Neural progenitor cell (in vitro differentiated cells): ENCODE results near the gene SNTA1.

Experiments used
- CTCF ChIP-seq: fragments of 200-600 bp; sonication (generic); IDR thresholded peaks from 2 replicates; pipeline ENCODE4 v1.5.1; 2017; ENCODE audit warnings: antibody characterized with exemption, mild to moderate bottlenecking
- EZH2 ChIP-seq: fragments of 200-600 bp; sonication (generic); IDR thresholded peaks from 2 replicates; pipeline ENCODE4 v1.6.1; 2017; ENCODE audit warnings: antibody characterized with exemption, mild to moderate bottlenecking, moderate library complexity

- TF ChIP-seq CTCF (no peak), EZH2 (no peak)
Measured at GRCh38 chr20:33477386-33478234, 34.0 kb upstream of the SNTA1 start.
